Measurements from ENCODE around the gene DMRTC1.
"Not testable (repeated sequence)": the region's sequence is repeated elsewhere in the genome, so short reads cannot be mapped to it uniquely, and the experiment has no call there.

DMRTC1 gene, protein sequence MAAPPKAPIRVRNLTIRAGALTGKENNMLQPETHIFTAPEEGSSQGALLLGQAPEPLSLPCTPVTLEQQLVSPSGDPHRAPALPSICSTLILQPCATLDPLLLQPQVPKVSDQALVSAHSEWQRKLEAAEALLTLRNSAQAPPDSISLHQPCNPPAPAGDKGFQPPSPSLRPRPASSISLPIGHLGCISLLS

DNA sequence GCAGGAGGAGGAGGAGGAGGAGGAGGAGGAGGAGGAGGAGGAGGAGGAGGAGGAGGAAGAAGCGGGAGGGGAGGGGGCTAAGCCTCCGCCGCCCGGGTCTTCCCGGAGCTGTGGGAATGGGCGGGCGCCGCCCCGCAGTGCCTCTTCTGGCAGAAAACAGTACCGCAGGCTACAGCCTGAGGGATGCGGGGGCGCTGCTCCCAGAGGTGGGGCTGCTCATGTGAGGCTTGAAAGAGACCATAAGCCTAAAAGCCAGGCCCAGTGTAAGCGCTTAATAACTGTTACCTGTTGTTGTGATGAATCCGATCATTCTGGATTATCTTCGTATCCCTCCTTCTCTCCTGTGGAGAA is at the start of gene DMRTC1:
DMRTC1 (minus strand) TSS at position 19 of the 351 bp plus-strand sequence. CDS start 68,143 bp downstream, outside the sequence.
- DNase-seq = not testable (repeated sequence)

GRCh38 chrX:72980894-72981469 is 37.3 kb upstream of the DMRTC1 start:
- DNase-seq = not testable (repeated sequence)

- DNase-seq = not testable (repeated sequence)
Measured at GRCh38 chrX:72974885-72975284, 31.2 kb upstream of the DMRTC1 start.

DNA sequence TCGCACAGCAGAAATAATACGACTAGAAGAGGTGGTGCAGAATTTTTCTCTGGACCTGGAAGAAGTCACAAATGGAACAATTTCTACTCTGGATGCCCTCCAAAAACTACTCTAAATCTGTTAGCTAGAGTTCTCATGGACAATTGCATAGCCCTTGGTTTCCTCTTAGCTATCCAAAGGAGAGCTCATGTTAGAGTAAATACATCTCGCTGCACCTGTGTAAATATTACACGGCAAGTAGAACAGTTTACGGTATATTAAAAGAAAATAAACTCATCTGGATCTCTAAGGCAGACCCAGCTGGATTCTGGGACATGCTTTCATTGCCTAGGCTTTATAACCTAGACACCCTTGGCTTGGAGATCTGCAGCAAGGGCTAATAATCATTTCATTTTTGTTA is 28.2 kb upstream of the DMRTC1 start:
- DNase-seq = not testable (repeated sequence)

DNA sequence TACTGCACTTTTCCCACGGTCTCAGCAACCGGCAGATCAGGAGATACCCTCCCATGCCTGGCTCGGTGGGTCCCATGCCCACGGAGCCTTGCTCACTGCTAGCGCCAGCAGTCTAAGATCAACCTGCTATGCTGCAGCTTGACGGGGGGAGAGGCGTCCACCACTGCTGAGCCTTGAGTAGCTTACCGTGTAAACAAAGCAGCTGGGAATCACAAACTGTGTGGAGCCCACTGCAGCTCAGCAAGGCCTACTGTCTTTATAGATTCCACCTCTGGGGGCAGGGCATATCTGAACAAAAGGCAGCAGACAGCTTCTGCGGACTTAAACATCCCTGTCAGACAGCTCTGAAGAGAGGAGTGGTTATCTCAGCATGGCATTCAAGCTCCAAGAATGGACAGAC is 16.3 kb upstream of the DMRTC1 start:
- DNase-seq = not testable (repeated sequence)

- not testable (repeated sequence) for DNase-seq
Measured at GRCh38 chrX:72943035-72943818, 410 bp downstream of the DMRTC1 start.

DNA sequence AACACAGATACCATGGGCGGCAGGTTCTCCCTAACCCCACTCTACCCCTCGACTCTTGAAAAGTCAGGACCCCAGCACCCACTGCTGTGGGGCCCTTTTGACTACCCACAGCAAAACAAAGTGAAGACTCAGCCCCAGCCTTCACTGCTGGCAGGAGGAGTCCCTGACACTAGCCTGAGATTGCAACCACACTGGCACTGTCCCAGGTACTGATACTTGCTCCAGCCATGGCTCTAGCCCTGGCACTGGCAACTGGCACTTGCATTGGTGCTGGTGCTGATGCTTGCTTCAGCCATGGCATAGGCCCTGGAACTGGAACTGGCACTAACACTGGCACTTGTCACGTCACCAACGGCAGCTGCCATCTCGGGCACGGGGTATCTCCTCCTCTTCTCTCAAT is 1.4 kb downstream of the DMRTC1 start:
- not testable (repeated sequence) for DNase-seq

DNA sequence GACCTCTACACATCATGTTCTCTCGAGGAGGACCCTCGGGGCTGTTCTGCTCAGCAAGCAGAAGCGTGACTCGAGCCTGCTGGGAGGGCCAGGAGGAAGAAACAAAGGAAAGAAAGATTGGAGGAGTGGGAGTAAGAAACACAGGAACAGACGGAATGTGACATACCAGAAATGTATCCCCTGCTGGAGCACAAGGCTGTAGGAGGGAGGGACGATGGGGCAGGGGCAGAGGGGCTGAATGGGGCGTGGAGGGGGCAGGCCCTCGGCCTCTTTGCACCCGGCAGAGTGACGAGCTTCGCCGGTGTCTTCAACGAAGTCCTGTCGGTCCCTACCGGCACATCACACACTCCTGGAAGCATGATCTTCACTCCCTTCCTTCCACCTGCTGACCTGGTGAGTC is 5.7 kb downstream of the DMRTC1 start, which contains the start of gene FAM236A:
FAM236A (plus strand) TSS at position 301 of the 400 bp plus-strand sequence; CDS start at position 358, 57 bp downstream.
- DNase-seq = not testable (repeated sequence)

DNA sequence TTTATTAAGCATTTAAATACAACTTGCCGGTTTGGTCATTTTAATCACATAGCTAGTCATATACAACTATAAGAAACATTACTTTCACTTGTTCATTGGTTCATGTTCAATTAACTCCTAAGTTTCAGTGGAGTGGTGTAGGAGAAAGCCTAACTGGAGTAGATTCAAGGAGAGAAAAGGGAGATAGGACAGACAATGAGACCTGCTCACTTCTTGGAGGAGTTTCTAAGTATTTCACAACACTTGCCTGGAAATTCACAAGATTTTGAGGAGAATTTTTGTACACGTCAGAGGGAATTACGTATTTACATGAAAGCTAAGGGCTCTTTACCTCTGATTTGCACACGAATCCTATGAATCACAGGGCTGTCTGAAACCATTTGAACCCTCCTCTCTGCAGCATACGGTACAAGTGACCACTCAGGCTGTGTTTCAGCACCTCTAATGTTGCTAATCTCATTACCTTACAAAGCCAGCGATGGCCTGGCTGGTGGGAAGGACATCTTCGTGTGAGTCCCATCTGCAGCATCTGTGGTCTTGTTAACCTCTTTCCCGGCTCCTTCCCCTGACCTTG is 6.7 kb downstream of the DMRTC1 start:
- not testable (repeated sequence) for DNase-seq

DNA sequence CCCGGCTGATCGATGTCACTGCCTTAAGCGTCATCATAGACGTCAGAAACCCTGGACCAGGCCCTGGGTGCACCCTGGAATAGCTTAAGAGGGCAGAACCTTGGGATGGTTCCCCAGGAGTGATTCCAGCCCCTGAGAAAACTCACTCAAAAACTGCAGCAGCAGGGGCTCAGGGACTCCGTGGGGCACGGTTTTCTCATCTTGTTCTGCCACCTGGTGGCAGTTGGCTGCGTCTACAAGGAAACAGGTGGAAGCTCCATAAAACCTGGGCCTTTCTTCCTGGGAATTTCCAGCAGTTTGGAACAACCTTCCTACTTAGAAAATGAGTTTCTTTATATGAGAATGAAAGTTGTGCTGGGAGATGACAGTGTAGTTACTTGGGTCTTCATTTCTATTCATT is 7.2 kb downstream of the DMRTC1 start:
- not testable (repeated sequence) for DNase-seq

GRCh38 chrX:72932283-72932682 is 11.4 kb downstream of the DMRTC1 start:
- not testable (repeated sequence) for DNase-seq

DNA sequence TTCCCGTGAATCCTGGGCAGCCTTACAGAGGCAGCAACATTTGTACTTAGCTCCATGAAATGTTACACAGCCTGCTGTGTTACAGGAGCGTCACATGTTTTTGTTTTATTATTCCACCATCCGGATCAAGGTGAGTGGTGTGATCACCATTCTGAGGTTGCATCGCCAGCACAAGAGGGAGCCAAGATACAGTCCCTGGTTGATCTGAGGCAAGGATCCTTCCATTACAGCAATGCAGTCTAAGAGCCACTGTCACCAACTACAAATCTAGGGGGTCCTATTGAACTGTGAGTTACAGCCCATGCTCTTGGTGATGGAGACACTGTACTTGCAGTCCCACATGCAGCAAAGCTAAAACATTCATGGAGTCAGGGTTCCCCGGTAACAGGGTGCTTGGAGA is 27.5 kb downstream of the DMRTC1 start:
- DNase-seq = not testable (repeated sequence)

DNA sequence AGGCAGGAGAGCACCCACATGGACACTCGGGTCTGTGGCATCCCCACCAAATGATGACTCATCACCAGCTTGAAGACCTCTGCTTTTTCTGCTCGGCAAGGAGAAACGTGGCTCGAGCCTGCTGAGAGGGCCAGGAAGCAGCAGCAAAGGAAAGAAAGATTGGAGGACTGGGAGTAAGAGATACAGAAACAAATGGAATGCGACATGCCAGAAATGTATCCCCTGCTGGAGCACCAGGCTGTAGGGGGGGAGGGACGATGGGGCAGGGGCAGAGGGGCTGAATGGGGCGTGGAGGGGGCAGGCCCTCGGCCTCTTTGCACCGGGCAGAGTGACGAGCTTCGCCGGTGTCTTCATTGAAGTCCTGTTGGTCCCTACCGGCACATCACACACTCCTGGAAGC is 31.3 kb downstream of the DMRTC1 start, which contains the start of gene FAM236C:
FAM236C (plus strand) TSS at position 301 of the 400 bp plus-strand sequence. CDS start 100 bp downstream, outside the sequence.
- DNase-seq = not testable (repeated sequence)

- DNase-seq = not testable (repeated sequence)
Measured at GRCh38 chrX:72889740-72890139, 53.9 kb downstream of the DMRTC1 start.

- not testable (repeated sequence) for DNase-seq
Measured at GRCh38 chrX:72882898-72883297, 60.7 kb downstream of the DMRTC1 start.

GRCh38 chrX:72837532-72837931 is 106.1 kb downstream of the DMRTC1 start:
- not testable (repeated sequence) for DNase-seq

DNA sequence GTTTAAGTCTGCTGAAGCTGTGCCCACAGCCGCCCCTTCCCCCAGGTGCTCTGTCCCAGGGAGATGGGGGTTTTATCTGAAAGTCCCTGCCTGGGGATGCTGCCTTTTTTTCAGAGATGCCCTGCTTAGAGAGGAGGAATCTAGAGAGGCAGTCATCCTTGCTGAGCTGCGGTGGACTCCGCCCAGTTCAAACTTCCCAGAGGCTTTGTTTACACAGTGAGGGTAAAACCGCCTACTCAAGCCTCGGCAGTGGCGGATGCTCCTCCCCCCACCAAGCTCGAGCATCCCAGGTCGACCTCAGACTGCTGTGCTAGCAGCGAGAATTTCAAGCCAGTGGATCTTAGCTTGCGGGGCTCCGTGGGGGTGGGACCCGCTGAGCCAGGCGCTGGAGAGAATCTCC is 112.9 kb downstream of the DMRTC1 start:
- not testable (repeated sequence) for DNase-seq

Measured in islet precursor cell (in vitro differentiated cells).